Mammary microvascular endothelial cell (primary cell): ENCODE results near the gene SCGB1C2. TPM values are rescaled to one million over a fixed set of nuclear protein-coding genes. Genes with fewer than 3 reads are reported as not detected.

Experiments used
- total RNA-seq: library from RNA; depleted of rRNA; stranded (reverse); fragments of >200 nt; gene quantifications from 2 replicates; pipeline ENCODE4 v1.2.3, GENCODE V29; 2015

The SCGB1C2 gene
- total RNA-seq = not detected in 2 replicates

DNA sequence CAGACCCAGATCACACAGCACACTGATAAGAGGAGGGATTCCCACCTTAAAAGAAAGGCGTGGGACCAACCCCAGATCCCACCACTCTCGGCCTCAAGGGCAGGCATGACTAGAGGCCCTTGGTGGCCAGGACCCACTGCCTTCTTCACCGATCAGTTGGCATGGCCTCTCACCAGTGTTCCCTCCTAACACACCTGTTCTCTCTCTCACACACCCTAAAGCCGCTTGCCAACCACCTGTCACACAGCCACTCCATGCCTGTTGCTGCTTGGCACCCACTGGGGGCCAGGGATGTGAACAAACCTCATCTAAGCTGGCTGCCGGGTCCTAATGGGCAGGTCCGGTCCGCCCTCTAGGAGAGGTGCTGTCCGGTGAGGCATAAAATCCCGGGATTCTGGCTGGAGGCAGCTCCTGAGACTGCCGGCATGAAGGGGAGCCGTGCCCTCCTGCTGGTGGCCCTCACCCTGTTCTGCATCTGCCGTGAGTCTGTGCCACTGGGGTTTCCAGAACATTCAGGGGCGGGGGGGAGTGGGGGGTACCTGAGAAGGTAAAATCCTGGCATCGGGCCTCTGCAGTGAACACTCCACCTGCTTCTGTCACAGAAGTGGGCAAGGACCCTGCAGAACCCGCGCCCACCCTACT lies at the start of gene SCGB1C2:
Gene SCGB1C2 (plus strand): TSS at position 404 of the 642 bp plus-strand sequence. CDS start 22 bp downstream, at position 426.

DNA sequence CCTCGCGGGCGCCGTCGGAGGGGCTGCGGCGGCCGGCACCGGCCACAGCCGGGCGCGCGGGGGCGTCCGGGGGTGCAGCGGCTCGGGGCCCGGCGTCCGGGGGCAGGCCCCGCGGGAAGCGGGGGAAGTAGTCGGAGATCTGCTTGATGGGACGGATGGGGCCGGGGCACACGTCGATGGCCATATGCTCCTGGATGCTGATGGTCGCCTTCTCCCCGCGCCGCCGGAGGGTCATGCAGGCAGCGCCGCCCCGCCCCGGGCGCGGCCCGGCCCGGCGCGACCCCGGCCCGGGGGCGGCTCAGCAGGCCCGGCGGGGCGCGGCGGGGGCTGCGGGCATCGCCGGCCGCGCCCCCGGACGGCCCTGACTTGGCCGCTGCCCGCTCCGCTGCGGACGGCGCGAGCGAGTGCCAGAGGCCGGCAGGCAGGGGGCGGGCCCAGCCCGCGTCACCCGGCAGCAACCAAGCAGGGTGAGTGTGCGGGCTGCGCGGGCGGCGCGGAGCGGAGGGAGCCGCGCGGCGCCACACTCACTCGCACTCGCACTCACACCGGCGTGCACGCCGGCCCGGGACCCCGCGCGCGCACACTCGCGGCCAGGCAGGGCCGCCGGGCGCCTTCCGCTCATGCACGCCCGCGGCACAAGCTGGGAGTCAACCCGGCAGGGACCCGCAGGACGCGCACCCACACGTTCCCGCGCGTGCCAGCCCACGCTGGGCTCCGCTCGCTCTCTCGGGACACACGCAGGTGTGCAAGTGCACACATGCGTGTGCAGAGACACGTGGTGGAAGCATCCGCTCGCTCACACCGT lies 44.1 kb downstream of the SCGB1C2 start, which contains the start of gene DOC2B:
Gene DOC2B (minus strand): TSS at position 406 of the 805 bp plus-strand sequence. CDS start 171 bp downstream, at position 235.

Other genes with a start within 250 kb of the SCGB1C2 start
- gene DOC2B, start 44.1 kb downstream of the SCGB1C2 start, total RNA-seq = 7.9 and 11.8 TPM in 2 replicates
- gene RPH3AL, start 215.2 kb downstream of the SCGB1C2 start, total RNA-seq = 7.9 and 11.9 TPM in 2 replicates